ENCODE measurements around the gene ALG10. TPM values are rescaled to one million over a fixed set of nuclear protein-coding genes. Genes with fewer than 3 reads are reported as not detected.

Gene ALG10, protein sequence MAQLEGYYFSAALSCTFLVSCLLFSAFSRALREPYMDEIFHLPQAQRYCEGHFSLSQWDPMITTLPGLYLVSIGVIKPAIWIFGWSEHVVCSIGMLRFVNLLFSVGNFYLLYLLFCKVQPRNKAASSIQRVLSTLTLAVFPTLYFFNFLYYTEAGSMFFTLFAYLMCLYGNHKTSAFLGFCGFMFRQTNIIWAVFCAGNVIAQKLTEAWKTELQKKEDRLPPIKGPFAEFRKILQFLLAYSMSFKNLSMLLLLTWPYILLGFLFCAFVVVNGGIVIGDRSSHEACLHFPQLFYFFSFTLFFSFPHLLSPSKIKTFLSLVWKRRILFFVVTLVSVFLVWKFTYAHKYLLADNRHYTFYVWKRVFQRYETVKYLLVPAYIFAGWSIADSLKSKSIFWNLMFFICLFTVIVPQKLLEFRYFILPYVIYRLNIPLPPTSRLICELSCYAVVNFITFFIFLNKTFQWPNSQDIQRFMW
- 12.3 and 13.5 TPM in 2 replicates for total RNA-seq

DNA sequence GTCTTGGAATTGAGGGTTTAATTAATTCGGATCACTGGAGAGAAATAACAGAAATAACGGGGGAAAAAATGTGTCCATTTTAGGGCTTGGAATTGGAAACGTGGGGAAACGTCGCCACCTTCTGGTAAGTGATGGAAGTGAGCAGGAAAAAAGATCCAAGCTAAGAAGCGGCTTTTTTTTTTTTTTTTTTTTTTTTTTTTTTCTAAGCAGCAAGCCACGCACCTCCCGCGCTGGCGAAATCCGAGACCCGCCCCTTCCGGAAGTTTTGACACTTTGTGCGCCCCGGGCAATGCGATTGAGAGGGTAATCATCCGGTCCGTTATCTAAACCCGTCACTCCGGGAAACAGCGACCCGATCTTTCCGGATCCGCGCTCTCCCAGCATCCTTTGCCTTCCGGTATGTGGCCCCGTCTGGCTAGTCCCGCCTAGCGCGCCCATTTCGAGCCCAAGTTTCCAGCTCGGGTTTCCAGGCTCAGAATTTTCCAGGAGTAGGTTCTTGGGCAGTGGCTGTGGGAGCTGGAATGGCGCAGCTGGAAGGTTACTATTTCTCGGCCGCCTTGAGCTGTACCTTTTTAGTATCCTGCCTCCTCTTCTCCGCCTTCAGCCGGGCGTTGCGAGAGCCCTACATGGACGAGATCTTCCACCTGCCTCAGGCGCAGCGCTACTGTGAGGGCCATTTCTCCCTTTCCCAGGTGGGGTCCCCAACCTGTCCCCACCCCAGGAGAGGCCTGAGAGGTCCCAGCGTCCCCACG, at the start of gene ALG10:
Gene ALG10, plus strand, starts transcription at position 418 of the 752 bp plus-strand sequence. Its CDS starts 104 bp downstream, at position 522.

